Right atrium auricular region (tissue), 2 donors: ENCODE data around the gene CALCR. TPM values are rescaled to one million over a fixed set of nuclear protein-coding genes. Genes with fewer than 3 reads are reported as not detected.

Experiments used
- DNase-seq: peaks from one replicate; pipeline ENCODE4 v3.0.0-alpha.2; 2019; ENCODE audit warnings: low spot score
- H3K27ac ChIP-seq, 2 donors: fragments of 200-600 bp; sonication (generic); 1 replicate in 1 of 2; 2 replicates in 1 of 2; pipeline ENCODE4 v1.5.1; 2016 to 2019
- H3K27me3 ChIP-seq, 2 donors: fragments of 200-600 bp; sonication (generic); one replicate each; pipeline versions ENCODE4 v1.5.1 to v1.6.0; 2017 to 2019
- H3K36me3 ChIP-seq: fragments of 200-600 bp; sonication (generic); one replicate; pipeline ENCODE4 v1.5.1; 2016
- H3K4me1 ChIP-seq, 2 donors: fragments of 200-600 bp; sonication (generic); one replicate each; pipeline versions ENCODE4 v1.5.1 to v1.6.0; 2017 to 2019
- H3K4me3 ChIP-seq, 2 donors: fragments of 200-600 bp; sonication (generic); 1 replicate in 1 of 2; 2 replicates in 1 of 2; pipeline ENCODE4 v1.5.1; 2017 to 2019; ENCODE audit warnings: mild to moderate bottlenecking in 1 of 2, moderate library complexity in 1 of 2
- H3K9me3 ChIP-seq, 2 donors: fragments of 200-600 bp; sonication (generic); one replicate each; pipeline ENCODE4 v1.5.1; 2019
- CTCF ChIP-seq, 2 donors: fragments of 200-600 bp; sonication (generic); IDR thresholded peaks; one replicate each; pipeline ENCODE4 v1.5.1; 2019; ENCODE audit warnings: antibody characterized with exemption in 2 of 2
- total RNA-seq, 2 donors: library from RNA; depleted of rRNA; stranded (reverse); fragments of >200 nt; gene quantifications; one replicate each; pipeline ENCODE4 v1.1.0, GENCODE V29; 2016

Gene CALCR
- total RNA-seq, 2 donors from 2014 or later = 0.15 TPM; not detected in 1

- Histone ChIP-seq H3K4me3 (no peak overlapping the region), H3K36me3 (no peaks in the 10 kb centered on the region), H3K27ac (no peak overlapping the region), H3K27me3 (no peaks in the 10 kb centered on the region), H3K4me1 (no peaks in the 10 kb centered on the region), H3K9me3 (no peaks in the 10 kb centered on the region)
- no peak for DNase-seq
- TF ChIP-seq CTCF (IDR thresholded peaks at IDR 0.05) = no peak
Observed at GRCh38 chr7:93447509-93447908, 127.0 kb downstream of the CALCR start.

GRCh38 chr7:93442478-93443224, 131.9 kb downstream of the CALCR start:
- peak in 1 of 2 donors; percentile 45 for TF ChIP-seq CTCF (IDR thresholded peaks at IDR 0.05)
- Histone ChIP-seq H3K27ac (no peak overlapping the region), H3K4me1 (no peaks in the 10 kb centered on the region), H3K4me3 (no peak overlapping the region), H3K9me3 (no peaks in the 10 kb centered on the region), H3K27me3 (no peaks in the 10 kb centered on the region), H3K36me3 (no peaks in the 10 kb centered on the region)
- DNase-seq = no peak

GRCh38 chr7:93435791-93436190, 138.7 kb downstream of the CALCR start:
- Histone ChIP-seq H3K4me1 (no peaks in the 10 kb centered on the region), H3K36me3 (no peaks in the 10 kb centered on the region), H3K27ac (no peak overlapping the region), H3K9me3 (no peaks in the 10 kb centered on the region), H3K27me3 (no peaks in the 10 kb centered on the region), H3K4me3 (no peak overlapping the region)
- DNase-seq = no peak
- TF ChIP-seq CTCF (IDR thresholded peaks at IDR 0.05) = no peak

GRCh38 chr7:93432130-93432529, 142.4 kb downstream of the CALCR start:
- Histone ChIP-seq H3K4me1 (no peaks in the 10 kb centered on the region), H3K36me3 (no peaks in the 10 kb centered on the region), H3K27me3 (no peaks in the 10 kb centered on the region), H3K4me3 (no peak overlapping the region), H3K9me3 (no peaks in the 10 kb centered on the region), H3K27ac (no peak overlapping the region)
- DNase-seq = no peak
- TF ChIP-seq CTCF (IDR thresholded peaks at IDR 0.05) = no peak

GRCh38 chr7:93430917-93431588, 143.5 kb downstream of the CALCR start:
- TF ChIP-seq CTCF (IDR thresholded peaks at IDR 0.05) = no peak
- DNase-seq = no peak
- no peaks in the 10 kb centered on the region for H3K27me3 ChIP-seq
- no peak overlapping the region for H3K4me3 ChIP-seq
- no peaks in the 10 kb centered on the region for H3K4me1 ChIP-seq
- H3K36me3 ChIP-seq = no peaks in the 10 kb centered on the region
- no peaks in the 10 kb centered on the region for H3K9me3 ChIP-seq
- no peak overlapping the region for H3K27ac ChIP-seq
